ENCODE results near the gene CCNJ. TPM values are rescaled to one million over a fixed set of nuclear protein-coding genes. Genes with fewer than 3 reads are reported as not detected.
"Not testable (repeated sequence)": the region's sequence is repeated elsewhere in the genome, so short reads cannot be mapped to it uniquely, and the experiment has no call there.

Gene CCNJ, protein sequence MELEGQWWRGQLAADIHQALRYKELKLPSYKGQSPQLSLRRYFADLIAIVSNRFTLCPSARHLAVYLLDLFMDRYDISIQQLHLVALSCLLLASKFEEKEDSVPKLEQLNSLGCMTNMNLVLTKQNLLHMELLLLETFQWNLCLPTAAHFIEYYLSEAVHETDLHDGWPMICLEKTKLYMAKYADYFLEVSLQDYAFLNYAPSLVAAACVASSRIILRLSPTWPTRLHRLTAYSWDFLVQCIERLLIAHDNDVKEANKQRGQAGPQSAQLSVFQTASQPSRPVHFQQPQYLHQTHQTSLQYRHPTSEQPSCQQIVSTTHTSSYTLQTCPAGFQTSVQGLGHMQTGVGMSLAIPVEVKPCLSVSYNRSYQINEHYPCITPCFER
- 25.2 and 26.9 TPM in 2 replicates for polyA plus RNA-seq (2014; cell fraction: cytosol; rRNA removed)
- 16.7 and 30.5 TPM in 2 replicates for polyA plus RNA-seq (2014; cell fraction: nucleus; rRNA removed)

DNA sequence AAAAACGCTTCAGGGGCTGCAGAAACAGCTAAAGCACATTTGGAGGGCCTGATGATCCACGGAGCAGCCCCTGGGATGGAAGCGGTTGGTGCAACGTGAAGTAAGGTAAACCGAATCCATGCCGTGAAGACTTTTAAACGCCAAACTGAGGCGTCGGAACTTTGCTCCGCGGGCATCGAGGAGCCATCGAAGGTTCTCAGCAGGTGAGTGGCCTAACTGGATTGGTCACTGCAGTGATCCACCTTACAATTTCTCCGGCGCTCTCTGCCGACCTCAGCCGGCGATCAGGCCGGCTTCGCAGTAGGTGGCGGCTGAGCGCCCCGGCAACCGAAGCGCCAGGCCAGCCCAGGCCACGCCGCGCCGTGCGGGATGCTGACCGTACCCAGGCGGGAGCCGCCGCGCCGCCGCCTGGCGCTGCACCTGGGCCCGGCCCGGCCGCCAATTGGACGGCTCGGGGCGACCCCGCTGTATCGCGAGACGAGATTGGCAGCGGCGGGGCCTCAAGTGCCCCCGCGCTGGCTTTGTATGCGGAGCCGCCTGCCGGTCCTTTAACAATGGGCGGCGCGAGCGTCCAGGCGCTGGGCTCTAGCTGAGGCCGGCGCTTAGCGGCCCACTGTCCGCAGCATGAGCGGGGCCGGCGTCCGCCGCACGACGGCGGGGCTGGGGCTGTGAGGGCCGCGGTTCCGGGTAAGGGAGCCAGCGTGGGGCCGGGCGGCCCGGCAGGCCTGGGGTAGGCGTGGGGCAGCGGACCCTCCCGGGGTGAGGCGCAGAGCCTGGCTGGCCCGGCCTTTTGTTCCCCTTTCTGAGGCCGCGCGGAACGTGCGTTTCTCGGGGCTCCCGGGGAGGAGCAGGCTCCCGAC is at the start of gene CCNJ:
Gene CCNJ, plus strand, starts transcription at position 551 of the 860 bp plus-strand sequence. CDS start 811 bp downstream, outside the sequence.
- peak; percentile 91 for DNase-seq (ENCODE audit: low spot score)

DNA sequence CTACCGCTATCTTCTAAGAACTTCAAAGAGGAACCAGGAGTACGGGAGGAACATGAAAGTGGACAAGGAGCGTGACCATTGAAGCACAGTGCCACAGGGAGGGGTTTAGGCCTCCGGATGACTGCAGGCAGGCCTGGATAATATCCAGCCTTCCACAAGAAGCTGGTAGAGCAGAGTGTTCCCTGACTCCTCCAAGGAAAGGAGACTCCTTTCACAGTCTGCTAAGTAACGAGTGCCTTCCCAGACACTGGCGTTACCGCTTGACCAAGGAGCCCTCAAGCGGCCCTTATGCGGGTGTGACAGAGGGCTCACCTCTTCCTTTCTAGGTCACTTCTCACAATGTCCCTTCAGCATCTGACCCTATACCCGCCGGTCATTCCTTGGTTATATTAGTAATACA is 49.0 kb upstream of the CCNJ start:
- DNase-seq (ENCODE audit: low spot score), result not testable (repeated sequence)

DNA sequence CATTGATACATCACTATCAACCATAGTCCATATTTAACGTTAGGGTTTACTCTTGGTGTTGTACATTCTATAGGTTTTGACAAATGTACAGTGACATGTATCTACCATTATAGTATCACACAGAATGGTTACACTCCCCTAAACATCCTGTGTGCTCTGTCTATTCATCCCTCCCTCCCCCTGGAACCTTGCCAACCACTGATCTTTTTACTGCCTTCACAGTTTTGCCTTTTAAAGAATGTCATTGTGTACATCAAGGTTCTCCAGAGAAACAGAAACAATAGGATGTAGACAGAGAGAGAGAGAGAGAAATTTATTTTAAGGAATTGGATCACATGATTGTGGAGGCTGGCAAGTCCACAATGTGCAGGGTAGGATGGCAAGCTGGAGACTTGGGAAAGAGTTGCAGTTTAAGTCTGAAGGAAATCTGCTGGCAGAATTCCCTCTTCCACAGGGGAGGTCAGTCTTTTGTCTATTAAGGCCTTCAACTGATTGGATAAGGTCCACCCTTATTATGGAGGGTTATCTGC is 45.1 kb upstream of the CCNJ start:
- DNase-seq (ENCODE audit: low spot score), result no peak

DNA sequence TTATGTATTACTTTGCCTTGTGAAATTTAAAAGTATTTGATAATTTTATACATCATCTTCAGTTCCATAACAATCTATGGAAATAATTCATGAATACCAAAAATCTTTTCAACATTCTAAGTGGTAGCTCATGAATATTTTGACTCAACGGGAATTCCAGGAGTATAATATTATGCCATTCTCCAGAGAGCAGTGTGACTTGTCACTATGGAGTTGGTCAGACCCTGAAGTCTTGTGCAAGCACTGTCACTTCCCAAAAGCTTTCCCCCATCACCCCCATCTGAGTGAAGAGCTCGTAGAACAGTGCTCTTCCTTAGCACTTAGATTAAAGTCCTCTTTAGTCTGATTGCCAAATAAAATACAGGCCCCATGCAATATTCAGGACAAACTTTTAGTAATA is 29.4 kb upstream of the CCNJ start:
- DNase-seq (ENCODE audit: low spot score), result no peak

DNA sequence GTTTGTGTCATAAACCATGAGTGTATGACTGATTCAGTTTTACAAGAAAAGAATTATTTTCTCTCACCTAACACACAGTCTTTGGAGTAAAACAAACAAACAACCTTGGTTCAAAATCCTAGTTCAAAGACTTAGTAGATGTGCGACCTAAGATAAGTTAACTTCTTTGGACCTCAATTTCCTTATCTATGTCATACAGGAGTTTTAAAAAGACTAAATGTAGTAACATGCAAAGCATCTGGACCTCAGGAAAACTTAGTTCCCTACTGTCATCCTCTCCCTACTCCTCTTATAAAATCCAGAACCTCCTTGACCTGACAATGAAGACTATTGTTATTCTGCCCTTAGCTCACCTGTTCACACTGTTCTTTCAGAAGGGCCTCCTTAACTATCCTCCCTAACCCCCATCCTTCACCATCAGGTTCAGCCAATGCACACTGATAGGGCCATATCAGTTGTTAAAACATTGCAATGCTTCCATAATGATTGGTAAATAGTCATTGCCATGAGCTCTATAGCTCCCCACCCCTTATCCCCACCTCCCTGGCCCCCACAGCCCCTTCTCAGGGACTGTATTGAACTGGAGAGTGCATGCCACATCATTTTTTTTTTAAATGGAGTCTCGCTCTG is 28.8 kb upstream of the CCNJ start:
- no peak for DNase-seq (ENCODE audit: low spot score)

DNA sequence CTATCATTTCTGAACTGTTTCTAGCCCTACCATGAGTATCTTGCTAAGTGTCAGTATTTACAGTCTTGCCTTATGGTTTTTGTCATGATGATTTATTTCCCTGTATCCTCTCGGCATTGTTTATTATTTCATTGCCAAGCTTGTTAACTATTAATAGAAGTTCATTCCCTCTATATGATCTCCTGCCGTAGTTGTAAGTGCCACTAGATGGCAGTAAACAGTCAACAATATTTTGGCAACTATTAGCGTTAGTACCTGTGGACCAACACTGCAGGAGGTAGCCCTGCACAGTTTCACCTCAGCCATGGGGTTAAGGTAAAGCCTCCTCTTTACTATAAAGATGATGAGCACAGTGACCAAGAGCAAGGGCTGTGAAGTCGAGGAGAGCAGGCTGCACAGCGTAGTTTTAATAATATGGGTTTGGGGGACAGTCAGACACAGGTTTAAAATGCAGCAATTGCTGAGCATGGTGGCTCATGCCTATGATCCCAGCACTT is 26.1 kb upstream of the CCNJ start:
- peak; percentile 60 for DNase-seq (ENCODE audit: low spot score)

DNA sequence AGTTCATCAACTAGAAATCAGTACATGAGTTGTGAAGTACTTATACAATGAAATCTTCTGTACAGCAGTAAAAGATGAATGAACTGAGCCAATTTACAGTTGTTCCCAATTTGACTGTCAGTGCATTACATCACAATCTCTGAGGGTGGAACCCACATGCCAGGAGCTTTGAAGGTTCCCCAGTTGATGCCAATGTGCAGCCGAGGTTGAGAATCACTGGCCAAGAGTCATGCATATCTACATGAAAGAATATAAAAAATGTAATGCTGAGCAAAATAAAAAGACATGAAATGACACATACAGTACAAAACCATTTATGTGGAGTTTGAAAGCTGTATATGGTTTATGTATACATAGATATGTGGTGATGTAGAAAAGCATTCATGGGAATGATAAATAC is 22.1 kb upstream of the CCNJ start:
- DNase-seq (ENCODE audit: low spot score), result no peak

DNA sequence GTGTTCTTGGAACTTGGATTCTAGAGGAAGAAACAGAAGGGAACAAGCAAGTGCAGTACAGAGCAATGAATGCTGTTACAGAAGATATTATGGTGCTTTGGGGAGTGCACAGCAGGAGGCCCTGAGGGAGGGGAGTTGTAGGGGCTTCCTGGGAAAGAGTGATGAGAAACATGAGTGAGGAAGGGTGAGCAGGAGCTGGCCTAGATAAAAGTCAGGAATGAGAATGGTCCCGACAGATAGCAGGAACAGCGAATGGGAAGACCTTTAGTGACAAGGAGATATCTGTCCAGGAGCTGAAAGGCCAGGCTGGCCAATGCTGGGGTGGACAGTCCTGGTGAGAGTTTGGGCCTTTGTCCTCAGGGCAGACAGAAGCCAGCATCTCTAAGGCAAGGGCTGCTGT is 20.6 kb upstream of the CCNJ start:
- no peak for DNase-seq (ENCODE audit: low spot score)

DNA sequence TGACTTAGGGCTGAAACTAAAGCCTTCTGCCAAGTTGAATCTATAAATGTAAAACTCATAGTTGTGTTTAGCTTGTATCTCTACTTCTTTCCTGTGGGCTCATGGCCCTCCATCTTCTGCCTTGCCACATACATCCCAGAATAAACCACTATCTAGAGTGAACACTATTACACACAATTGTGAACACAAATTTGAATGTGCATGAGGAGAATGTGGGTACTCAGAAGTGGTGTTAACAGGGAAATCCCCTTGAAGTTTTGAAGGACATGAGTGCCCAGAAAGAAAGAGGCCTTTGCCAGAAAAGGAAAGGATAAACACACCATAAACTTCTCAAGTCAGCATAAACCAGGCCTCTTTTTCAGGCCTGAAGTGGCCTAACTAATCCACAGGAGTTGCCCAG is 20.2 kb upstream of the CCNJ start:
- no peak for DNase-seq (ENCODE audit: low spot score)

DNA sequence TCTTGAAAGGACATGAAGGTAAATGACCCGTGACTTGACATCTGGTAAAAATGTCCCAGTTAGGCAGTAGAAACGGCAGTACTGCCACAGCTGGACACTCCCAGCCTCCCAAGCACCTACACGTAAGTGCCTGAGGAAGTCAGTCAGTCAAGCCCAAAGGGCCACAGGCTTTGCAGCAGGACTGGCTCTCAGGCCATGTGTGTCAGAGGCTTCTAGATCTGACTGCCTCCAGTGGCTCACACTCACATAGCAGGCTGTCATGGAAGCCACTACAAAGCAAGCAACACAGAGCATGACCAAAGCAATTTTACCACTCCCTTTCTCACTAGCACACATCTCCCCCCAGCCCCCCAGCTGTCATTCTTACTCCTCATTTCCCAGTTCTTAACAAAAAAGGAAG is 17.8 kb upstream of the CCNJ start:
- DNase-seq (ENCODE audit: low spot score), result no peak

DNA sequence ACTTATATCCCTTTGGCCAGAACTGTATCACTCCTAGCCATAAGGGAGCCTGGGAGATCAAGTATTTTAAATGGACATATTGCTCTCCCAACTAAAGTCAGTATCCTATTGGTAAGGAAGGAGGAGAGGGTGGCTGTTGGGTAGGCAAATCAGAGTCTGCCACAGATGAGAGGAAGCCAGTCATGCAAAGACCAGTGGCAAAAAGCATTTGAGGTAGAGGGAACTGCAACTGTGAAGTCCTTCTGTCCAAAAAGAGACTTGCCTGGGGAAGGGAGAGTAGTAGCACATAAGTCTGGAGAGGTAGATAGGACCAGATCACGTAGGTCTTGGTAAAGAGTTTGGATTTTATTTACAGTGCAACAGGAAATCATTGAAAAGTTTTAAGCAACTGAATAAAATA is 8.8 kb upstream of the CCNJ start:
- no peak for DNase-seq (ENCODE audit: low spot score)

DNA sequence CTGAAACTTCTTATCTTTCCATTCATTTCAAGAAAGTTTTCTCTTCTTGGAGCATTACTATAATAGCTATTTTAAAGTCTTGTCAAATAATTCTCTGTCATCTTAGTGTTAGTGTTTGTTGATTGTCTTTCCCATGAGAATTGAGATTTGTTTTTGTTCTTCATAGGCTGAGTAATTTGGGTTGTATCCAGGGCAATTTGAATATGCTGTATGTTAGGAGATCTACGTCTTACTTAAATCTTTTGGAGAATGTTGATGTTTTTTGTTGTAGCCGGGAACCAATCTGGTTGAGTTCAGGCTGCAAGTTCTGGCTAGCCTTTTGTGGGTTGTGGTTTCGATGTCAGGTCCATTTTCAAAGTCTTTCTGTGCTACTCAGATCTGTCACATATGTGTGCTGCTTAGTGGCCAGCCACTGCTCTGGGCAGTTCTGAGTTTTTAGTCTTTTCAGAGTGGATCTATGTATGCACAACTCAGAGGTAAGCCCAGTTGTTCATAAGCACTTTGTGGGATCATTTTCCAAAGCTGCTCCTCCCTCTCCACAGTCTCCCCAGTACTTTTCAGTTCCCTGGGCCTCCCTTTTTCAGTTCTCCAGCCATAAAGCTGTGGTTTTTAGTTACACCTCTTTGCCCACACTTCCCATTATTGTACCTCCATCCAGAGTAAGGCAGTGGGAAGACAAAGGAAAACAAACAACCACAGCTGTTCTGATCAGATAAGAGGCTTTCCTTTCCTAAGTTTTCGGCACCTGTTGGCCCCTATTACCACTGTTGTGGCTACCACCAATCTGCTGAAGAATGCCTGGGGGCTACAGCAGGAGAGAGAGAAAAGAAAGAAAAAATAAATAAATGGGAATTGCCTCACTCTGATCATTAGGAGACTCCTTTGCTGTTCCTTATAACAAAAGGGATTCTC is 4.7 kb upstream of the CCNJ start:
- DNase-seq (ENCODE audit: low spot score), result no peak

DNA sequence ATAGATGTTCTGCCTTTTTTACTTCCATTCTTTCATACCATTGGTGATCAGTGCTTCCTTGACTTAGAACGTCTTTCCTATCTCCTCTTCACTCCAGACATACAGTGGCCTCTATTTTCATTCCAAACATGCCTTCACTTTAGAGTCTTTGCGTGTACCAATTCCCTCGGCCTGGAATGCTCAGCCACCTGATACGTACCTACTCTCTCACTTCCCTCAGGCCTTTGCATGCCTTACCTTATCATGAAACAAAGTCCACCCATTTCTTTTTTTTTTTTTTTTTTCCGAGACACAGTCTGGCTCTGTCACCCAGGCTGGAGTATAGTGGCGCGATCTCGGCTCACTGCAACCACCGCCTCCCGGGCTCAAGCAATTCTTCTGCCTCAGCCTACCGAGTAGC is 2.2 kb upstream of the CCNJ start:
- DNase-seq (ENCODE audit: low spot score), result no peak

DNA sequence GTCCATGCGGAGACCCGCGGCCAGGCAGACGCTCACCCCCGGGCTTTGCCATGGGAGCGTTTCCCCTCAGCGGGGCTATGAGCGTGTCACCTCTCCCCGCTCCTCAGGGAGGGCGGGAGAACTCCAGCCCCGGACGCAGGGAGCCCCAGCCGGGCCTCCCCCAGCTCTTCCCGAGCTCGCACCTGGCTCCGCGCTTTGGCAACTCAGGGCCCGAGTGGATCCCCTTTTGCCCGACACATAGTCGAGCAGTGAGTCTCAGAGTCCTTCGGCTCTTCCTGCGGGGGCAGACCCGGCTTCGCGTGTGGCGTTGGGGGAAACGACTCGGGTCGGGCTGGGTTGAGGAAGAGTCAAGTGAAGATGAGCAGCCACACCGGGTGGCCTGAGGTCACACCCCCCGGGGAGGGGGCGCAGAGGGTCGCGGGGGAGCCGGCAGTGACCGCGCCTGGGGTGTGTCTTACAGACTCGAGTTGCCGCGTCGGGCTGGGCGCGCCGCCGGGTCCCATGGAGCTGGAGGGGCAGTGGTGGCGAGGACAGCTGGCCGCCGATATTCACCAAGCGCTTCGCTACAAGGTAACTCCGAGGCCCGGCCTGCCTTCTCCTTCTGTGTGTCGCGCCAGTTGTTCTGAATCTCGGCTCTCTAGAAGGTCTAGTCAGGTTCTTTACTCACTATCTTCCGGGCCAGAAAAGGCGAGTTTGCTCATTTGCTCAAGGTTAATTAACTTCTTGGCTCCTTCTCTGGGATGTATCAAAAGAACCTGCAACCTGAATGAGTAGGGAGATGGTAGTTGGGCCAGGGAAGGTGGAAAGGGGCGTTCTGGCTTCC is 721 bp downstream of the CCNJ start:
- DNase-seq (ENCODE audit: low spot score), result peak; percentile 67

DNA sequence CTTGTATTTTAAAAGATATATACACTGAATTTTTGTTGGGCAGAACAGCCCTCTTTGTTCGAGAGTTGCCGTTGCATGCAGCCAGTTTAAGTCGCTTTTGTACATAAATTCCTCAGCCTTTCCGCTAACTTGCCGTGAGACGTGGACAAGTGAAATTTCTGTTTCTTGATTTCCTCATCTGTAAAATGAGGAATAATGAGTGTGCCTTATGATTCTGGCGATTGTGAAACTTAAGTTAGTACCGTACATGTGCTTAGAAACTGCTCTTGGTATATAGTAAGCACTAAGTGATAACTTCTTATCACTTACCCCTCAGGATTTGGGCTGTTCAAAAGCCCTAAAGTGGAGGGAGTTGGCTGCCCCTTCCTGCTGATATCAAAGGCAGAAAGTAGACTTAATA is 1.4 kb downstream of the CCNJ start:
- DNase-seq (ENCODE audit: low spot score), result no peak

DNA sequence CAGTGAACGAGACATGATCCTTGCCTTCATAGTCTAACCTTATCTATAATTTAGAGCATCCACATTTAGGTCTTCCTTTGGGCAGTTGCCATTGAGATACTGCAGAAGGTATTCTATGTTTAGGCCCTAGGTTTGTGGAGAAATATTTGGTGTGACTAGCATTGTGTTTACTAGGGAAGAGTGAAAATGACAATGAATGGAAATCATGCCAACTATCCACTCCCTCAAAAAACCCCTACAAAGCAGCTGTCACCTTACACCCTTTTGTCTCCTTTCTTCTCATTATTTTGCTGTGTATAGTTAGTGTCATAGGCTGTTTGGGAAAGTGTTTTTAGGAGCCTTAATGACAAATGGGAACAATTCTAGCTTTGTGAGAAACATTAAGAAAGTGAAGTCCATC is 3.2 kb downstream of the CCNJ start:
- DNase-seq (ENCODE audit: low spot score), result no peak

DNA sequence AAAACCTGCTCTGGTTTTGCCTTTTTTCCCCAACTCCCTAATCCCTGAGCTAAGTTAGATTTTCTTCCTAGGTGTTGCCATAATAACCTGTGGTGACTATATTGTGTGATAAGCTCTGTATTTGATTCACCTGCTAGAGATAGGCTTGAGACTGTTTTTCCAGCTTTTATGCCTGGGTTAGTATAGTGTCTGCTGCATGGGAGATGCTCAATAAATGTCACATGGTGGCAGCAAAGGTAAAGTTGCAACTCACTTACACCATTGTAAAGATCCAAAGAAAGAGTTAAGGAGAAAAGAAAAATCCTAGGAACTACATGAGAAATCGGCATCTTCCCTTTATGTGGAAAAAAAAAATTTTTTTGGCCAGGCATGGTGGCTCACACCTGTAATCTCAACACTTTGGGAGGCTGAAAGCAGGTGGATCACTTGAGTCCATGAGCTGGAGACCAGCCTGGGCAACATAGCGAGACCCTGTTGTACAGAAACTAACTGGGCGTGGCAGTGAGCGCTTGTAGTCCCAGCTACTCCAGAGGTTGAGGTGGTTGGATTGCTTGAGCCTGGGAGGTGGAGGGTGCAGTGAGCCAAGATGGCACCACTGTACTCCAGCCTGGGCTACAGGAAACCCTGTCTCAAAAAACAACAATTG is 3.7 kb downstream of the CCNJ start:
- DNase-seq (ENCODE audit: low spot score), result no peak

DNA sequence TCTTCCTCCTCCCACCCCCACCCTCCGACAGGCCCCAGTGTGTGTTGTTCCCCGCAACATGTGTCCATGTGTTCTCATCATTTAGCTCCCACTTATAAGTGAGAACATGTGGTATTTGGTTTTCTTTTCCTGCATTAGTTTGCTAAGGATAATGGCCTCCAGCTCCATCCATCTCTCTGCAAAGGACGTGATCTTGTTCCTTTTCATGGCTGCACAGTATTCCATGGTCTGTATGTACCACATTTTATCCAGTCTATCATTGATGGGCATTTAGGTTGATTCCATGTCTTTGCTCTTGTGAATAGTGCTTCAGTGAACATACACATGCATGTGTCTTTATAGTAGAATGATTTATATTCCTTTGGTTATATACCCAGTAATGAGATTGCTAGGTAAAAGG is 4.5 kb downstream of the CCNJ start:
- DNase-seq (ENCODE audit: low spot score), result not testable (repeated sequence)

DNA sequence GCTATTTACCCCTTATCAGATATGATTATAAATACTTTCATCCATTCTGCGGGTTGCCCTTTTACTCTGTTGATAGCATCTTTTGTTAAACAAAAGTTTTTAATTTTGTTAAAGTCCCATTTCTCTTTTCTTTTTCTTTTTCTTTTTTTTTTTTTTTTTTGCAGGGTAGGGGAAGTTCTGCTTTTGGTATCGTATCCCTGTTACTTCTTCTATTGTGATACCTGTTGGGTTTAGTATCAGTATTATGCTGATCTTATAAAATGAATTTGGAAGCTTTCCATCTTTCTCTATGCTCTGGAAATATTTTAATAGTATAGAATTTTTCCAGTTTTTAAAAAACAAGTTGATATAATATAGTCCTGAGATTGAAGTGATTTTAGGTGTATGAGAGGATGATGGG is 6.0 kb downstream of the CCNJ start:
- no peak for DNase-seq (ENCODE audit: low spot score)
